OCI-LY3 (cell line): Measurements from ENCODE around the gene AVPR1A.

Experiments
- CTCF ChIP-seq: fragments of 200-600, 300-600 bp; sonication (generic); IDR thresholded peaks from 2 replicates; pipeline ENCODE4 v1.5.1; 2014; ENCODE audit warnings: antibody characterized with exemption, low read length, low read depth
- EZH2phosphoT487 ChIP-seq: fragments of 200-600 bp; shearing (Covaris generic); IDR thresholded peaks from 2 replicates; pipeline ENCODE4 v1.6.1; 2018; ENCODE audit warnings: antibody characterized with exemption, mixed run types, low read depth

DNA sequence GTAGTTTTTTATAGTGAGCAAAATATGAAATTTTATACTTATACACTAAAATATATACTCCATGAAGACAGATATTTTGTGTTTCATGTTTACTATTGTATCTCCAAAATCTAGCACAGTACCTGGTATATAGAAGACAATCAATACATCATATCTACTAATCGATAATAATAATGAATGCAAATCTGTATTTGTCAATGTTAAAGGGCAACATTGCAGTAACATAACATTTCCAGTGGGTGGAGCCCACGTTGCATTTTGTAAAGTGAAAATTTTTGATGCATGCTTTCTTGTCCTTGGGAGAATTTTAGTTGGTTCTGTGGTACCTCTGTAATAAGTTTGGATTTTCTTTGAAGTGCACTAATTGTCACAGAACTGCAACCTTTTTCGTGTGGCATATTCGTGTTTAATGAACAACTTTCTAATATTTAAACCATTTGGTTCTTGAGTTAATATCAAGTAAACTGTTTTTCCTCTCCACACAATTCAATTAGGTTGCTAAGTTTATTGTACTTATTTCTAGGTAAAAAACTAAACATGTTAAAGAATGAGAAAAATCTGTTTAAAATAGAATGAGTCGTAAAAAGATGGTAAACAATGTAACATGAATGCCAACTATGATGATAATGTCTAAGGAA lies 47.4 kb downstream of the AVPR1A start:
- TF ChIP-seq CTCF (peak; percentile 87), EZH2phosphoT487 (no peak)
